ENCODE results near the gene PLA2G3. TPM values are rescaled to one million over a fixed set of nuclear protein-coding genes. Genes with fewer than 3 reads are reported as not detected.

The PLA2G3 gene
- polyA plus RNA-seq, 1 donor (not counting 4 experiments of a cell fraction or from before 2014, with no cell fraction given) = 0.38 TPM

DNA sequence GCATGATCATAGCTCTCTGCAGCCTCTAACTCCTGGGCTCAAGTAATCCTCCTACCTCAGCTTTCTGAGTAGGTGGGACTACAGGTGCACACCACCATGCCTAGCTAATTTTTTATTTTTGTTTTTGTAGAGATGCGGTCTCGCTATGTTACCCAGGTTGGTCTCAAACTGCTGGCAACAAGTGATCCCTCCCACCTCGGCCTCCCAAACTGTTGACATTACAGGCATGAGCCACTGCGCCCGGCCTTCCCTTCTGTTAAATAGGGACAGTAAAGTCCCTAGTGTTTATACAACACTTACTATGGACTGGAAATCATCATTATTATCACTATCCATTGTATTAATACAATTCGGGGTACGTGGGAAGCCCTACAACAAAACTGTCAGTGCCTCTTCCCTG is 45.6 kb downstream of the PLA2G3 start:
- TF ChIP-seq EZH2 (IDR thresholded peaks at IDR 0.05; ENCODE audit: low read length) = no peak
- TF ChIP-seq, protein P1, sequence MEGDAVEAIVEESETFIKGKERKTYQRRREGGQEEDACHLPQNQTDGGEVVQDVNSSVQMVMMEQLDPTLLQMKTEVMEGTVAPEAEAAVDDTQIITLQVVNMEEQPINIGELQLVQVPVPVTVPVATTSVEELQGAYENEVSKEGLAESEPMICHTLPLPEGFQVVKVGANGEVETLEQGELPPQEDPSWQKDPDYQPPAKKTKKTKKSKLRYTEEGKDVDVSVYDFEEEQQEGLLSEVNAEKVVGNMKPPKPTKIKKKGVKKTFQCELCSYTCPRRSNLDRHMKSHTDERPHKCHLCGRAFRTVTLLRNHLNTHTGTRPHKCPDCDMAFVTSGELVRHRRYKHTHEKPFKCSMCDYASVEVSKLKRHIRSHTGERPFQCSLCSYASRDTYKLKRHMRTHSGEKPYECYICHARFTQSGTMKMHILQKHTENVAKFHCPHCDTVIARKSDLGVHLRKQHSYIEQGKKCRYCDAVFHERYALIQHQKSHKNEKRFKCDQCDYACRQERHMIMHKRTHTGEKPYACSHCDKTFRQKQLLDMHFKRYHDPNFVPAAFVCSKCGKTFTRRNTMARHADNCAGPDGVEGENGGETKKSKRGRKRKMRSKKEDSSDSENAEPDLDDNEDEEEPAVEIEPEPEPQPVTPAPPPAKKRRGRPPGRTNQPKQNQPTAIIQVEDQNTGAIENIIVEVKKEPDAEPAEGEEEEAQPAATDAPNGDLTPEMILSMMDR (optimal IDR thresholded peaks at IDR 0.05 in 1 of 3, IDR thresholded peaks at IDR 0.05 in 1 of 3, conservative IDR thresholded peaks at IDR 0.05 in 1 of 3; ENCODE audit: extremely low read depth in 1 of 3, insufficient read depth in 2 of 3, low read length in 3 of 3) = no peak
- Histone ChIP-seq H4K20me1 (ENCODE audit: control insufficient read depth, extremely low read depth, insufficient read depth, low read length) (peaks cover 14% of the 10 kb centered on the region), H3K36me3 (ENCODE audit: control insufficient read depth in 2 of 2, extremely low read depth in 1 of 2, insufficient read depth in 2 of 2, low read length in 2 of 2) (peaks cover 74 to 79% of the 10 kb centered on the region in 2 experiments), H3K79me2 (ENCODE audit: control insufficient read depth, insufficient read depth, low read length) (peaks cover 19% of the 10 kb centered on the region), H3K4me2 (ENCODE audit: control insufficient read depth, extremely low read depth, insufficient read depth, low read depth, low read length) (no peak overlapping the region), H3K4me3 (ENCODE audit: control insufficient read depth in 2 of 3, extremely low read depth in 1 of 3, insufficient read depth in 2 of 3, low read depth in 1 of 3, low read length in 3 of 3) (no peak overlapping the region), H3K9me1 (ENCODE audit: control insufficient read depth, extremely low read depth, insufficient read depth, low read length) (no peaks in the 10 kb centered on the region), H3K9ac (ENCODE audit: control insufficient read depth, extremely low read depth, insufficient read depth, low read length) (no peak overlapping the region), H3K9me3 (ENCODE audit: control insufficient read depth, low read depth, low read length) (no peaks in the 10 kb centered on the region), H2AFZ (ENCODE audit: control insufficient read depth, low read length) (no peak overlapping the region), H3K4me1 (ENCODE audit: control insufficient read depth, extremely low read depth, insufficient read depth, low read length) (no peaks in the 10 kb centered on the region), H3K27me3 (ENCODE audit: control insufficient read depth, extremely low read depth, insufficient read depth, low read length) (no peaks in the 10 kb centered on the region), H3K27ac (ENCODE audit: control insufficient read depth, insufficient read depth, low read length) (no peak overlapping the region)
- DNase-seq (ENCODE audit: low read depth, low spot score) (no peak), FAIRE-seq (no peak)
- dilution Hi-C loops (cut with MboI; ENCODE audit: extremely low pct_ligation_motif_present, low sequenced_read_pairs) = no loop called here

DNA sequence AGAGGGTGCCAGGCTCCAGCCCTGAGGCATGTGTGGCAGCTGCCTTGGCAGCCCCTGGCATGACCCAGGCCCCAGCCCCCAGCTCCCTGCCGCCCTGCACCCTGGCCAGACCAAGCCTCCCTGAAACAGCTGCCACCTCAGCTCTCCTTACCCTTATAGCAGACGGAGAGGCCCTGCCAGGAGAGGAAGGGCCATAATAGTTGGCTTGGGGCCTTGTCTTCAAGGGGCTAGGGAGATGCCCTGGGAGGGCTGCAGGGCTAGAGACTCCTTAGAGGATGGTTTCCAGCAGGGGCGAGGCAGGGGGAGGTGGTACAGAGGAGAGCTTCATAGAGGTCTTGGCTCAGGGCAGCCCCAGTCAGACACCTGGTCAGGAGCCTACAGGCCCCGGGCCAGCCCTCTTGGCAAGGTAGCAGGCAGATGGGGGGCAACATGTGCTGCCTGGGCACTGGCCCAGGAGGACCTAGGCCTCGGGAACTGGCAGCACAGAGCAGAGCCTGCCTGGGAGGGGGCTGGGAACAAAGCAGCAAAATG is 46.2 kb downstream of the PLA2G3 start:
- Histone ChIP-seq H3K4me2 (ENCODE audit: control insufficient read depth, extremely low read depth, insufficient read depth, low read depth, low read length) (no peak overlapping the region), H2AFZ (ENCODE audit: control insufficient read depth, low read length) (no peak overlapping the region), H3K27me3 (ENCODE audit: control insufficient read depth, extremely low read depth, insufficient read depth, low read length) (no peaks in the 10 kb centered on the region), H3K9me3 (ENCODE audit: control insufficient read depth, low read depth, low read length) (no peaks in the 10 kb centered on the region), H3K79me2 (ENCODE audit: control insufficient read depth, insufficient read depth, low read length) (peaks cover 26% of the 10 kb centered on the region), H3K9me1 (ENCODE audit: control insufficient read depth, extremely low read depth, insufficient read depth, low read length) (no peaks in the 10 kb centered on the region), H3K9ac (ENCODE audit: control insufficient read depth, extremely low read depth, insufficient read depth, low read length) (no peak overlapping the region), H3K36me3 (ENCODE audit: control insufficient read depth in 2 of 2, extremely low read depth in 1 of 2, insufficient read depth in 2 of 2, low read length in 2 of 2) (peaks cover 74 to 77% of the 10 kb centered on the region in 2 experiments), H3K27ac (ENCODE audit: control insufficient read depth, insufficient read depth, low read length) (no peak overlapping the region), H3K4me3 (ENCODE audit: control insufficient read depth in 2 of 3, extremely low read depth in 1 of 3, insufficient read depth in 2 of 3, low read depth in 1 of 3, low read length in 3 of 3) (no peak overlapping the region), H4K20me1 (ENCODE audit: control insufficient read depth, extremely low read depth, insufficient read depth, low read length) (peaks cover 19% of the 10 kb centered on the region), H3K4me1 (ENCODE audit: control insufficient read depth, extremely low read depth, insufficient read depth, low read length) (no peaks in the 10 kb centered on the region)
- DNase-seq (ENCODE audit: low read depth, low spot score) = no peak
- dilution Hi-C loops (cut with MboI; ENCODE audit: extremely low pct_ligation_motif_present, low sequenced_read_pairs) = no loop called here
- no peak for FAIRE-seq
- no peak for TF ChIP-seq EZH2 (IDR thresholded peaks at IDR 0.05; ENCODE audit: low read length)
- TF ChIP-seq, protein P1 (optimal IDR thresholded peaks at IDR 0.05 in 1 of 3, IDR thresholded peaks at IDR 0.05 in 1 of 3, conservative IDR thresholded peaks at IDR 0.05 in 1 of 3; ENCODE audit: extremely low read depth in 1 of 3, insufficient read depth in 2 of 3, low read length in 3 of 3) = no peak
